MCF 10A (cell line): ENCODE measurements around the gene TRIM63. TPM values are rescaled to one million over a fixed set of nuclear protein-coding genes. Genes with fewer than 3 reads are reported as not detected.

Source experiments
- BruUV-seq: library from RNA; stranded (reverse); fragments of 400-500 nt; replicated peaks from 2 replicates; lab custom pipeline; 2021; lab: Mats Ljungman, UMichigan
- CTCF ChIA-PET: fragments of 300-600 bp; sonication (Branson Sonifier 250); formaldehyde crosslinking; extraction: SDS; loops from one replicate; lab custom pipeline; 2021; ENCODE audit warnings: antibody characterized with exemption, inconsistent platforms; lab: Yijun Ruan, JAX
- POLR2A ChIA-PET: fragments of 300-600, 350-650 bp; sonication (Branson Sonifier 250); formaldehyde crosslinking; extraction: SDS; loops from one replicate; lab custom pipeline; 2020; ENCODE audit warnings: antibody characterized with exemption, inconsistent platforms; lab: Yijun Ruan, JAX
- DNase-seq: peaks from one replicate; pipeline ENCODE4 v3.0.0-alpha.2; 2018; ENCODE audit not compliant: unreplicated experiment
- H3K27ac Mint-ChIP-seq: one replicate; pipeline ENCODE4 v1.8.0; 2022; ENCODE audit warnings: mild to moderate bottlenecking, low read depth, mixed read lengths; ENCODE audit not compliant: unreplicated experiment
- H3K27me3 Mint-ChIP-seq: one replicate; pipeline ENCODE4 v1.8.0; 2022; ENCODE audit warnings: mixed read lengths; ENCODE audit not compliant: insufficient read depth, unreplicated experiment
- H3K36me3 Mint-ChIP-seq: one replicate; pipeline ENCODE4 v1.8.0; 2022; ENCODE audit warnings: mild to moderate bottlenecking, moderate library complexity, mixed read lengths; ENCODE audit not compliant: insufficient read depth, unreplicated experiment
- H3K4me1 Mint-ChIP-seq: one replicate; pipeline ENCODE4 v1.8.0; 2022; ENCODE audit warnings: mixed read lengths; ENCODE audit not compliant: insufficient read depth, unreplicated experiment
- H3K4me3 Mint-ChIP-seq: one replicate; pipeline ENCODE4 v1.8.0; 2022; ENCODE audit warnings: mild to moderate bottlenecking, moderate library complexity, mixed read lengths; ENCODE audit not compliant: unreplicated experiment
- H3K9me3 Mint-ChIP-seq: one replicate; pipeline ENCODE4 v1.8.0; 2022; ENCODE audit warnings: mixed read lengths; ENCODE audit not compliant: unreplicated experiment
- intact Hi-C: fragments of 100-400 bp; cut with micrococcal nuclease; formaldehyde crosslinking; loops from 2 replicates; pipeline ENCODE4 v1.14.1; 2022
- total RNA-seq: library from RNA; stranded (reverse); gene quantifications from 2 replicates; pipeline ENCODE4 v1.2.3, GENCODE V29; 2022
- TF ChIP-seq, protein P1 (sequence below): fragments of 200-600 bp; IDR thresholded peaks from one replicate; pipeline ENCODE4 v1.8.0; 2022; ENCODE audit warnings: antibody characterized with exemption, mild to moderate bottlenecking; ENCODE audit not compliant: unreplicated experiment

Gene TRIM63
- total RNA-seq, 1 experiment from 2014 or later, result not detected

DNA sequence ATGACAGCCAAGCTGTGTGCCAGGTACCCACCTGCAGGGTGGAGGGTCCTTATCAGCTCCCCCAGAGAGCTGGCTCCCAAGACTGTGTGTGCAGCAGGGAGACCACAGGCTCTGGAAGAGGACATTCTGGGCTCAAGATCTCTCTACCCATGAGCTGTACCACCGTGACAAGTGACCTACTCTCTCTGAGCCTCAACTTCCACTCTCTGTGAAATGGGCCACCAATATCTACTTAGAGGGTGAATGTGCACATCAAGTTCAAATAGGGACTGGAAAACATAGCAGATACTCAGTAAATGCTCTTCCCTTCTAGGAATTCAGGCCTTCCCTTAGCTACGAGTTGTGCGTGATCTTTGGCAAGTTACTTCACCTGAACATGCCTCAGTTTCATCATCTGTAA, 23.0 kb downstream of the TRIM63 start:
- H3K9me3 Mint-ChIP-seq, result no peaks in the 10 kb centered on the region
- H3K27me3 Mint-ChIP-seq, result peaks cover 36% of the 10 kb centered on the region
- TF ChIP-seq, protein P1, sequence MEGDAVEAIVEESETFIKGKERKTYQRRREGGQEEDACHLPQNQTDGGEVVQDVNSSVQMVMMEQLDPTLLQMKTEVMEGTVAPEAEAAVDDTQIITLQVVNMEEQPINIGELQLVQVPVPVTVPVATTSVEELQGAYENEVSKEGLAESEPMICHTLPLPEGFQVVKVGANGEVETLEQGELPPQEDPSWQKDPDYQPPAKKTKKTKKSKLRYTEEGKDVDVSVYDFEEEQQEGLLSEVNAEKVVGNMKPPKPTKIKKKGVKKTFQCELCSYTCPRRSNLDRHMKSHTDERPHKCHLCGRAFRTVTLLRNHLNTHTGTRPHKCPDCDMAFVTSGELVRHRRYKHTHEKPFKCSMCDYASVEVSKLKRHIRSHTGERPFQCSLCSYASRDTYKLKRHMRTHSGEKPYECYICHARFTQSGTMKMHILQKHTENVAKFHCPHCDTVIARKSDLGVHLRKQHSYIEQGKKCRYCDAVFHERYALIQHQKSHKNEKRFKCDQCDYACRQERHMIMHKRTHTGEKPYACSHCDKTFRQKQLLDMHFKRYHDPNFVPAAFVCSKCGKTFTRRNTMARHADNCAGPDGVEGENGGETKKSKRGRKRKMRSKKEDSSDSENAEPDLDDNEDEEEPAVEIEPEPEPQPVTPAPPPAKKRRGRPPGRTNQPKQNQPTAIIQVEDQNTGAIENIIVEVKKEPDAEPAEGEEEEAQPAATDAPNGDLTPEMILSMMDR, result no peak
- no peaks in the 10 kb centered on the region for H3K36me3 Mint-ChIP-seq
- H3K4me3 Mint-ChIP-seq, result no peak overlapping the region
- intact Hi-C loops, result no loop called here
- no peaks in the 10 kb centered on the region for H3K4me1 Mint-ChIP-seq
- no peak overlapping the region for H3K27ac Mint-ChIP-seq
- no peak for DNase-seq
- ChIA-PET CTCF (interaction anchor here (0.9 to 1.0 kb wide), 2 partner anchors 59 to 373 kb away, joined by 3 read pairs; no protein-coding TSS in a partner anchor), POLR2A (interaction anchor here (0.6 kb wide), 1 partner anchor 181 kb away, joined by 3 read pairs; no protein-coding TSS in a partner anchor)
- BruUV-seq, result no TSS peak

DNA sequence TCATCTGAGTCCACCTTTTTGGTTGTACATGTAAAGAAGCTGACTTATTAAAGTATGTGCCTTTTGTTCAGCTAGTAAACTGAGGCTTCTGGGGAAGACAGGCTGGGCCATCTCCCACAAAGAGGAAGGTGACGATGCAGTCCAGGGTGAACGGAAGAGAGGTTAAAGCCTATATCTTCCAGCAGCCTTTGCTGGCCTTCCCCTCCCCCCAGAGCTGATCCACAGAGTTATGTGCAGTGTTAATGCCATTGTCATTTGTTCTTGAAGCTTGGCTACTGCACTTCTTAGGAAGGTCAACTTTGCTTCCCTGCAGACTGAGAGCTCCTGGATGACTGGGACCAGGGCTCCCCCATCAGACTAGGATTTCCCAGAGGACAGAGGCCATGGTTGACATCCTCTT, 23.7 kb downstream of the TRIM63 start:
- no peak overlapping the region for H3K27ac Mint-ChIP-seq
- TF ChIP-seq, protein P1, result no peak
- no peak overlapping the region for H3K4me3 Mint-ChIP-seq
- intact Hi-C loops, result no loop called here
- peaks cover 31% of the 10 kb centered on the region for H3K27me3 Mint-ChIP-seq
- no TSS peak for BruUV-seq
- no peak for DNase-seq
- CTCF ChIA-PET, result interaction anchor here (0.6 to 1.0 kb wide), 3 partner anchors 9 to 374 kb away, joined by 3 to 4 read pairs (median 3); no protein-coding TSS in a partner anchor
- H3K9me3 Mint-ChIP-seq, result no peaks in the 10 kb centered on the region
- no peaks in the 10 kb centered on the region for H3K4me1 Mint-ChIP-seq
- no peaks in the 10 kb centered on the region for H3K36me3 Mint-ChIP-seq
- POLR2A ChIA-PET, result interaction anchor here (0.6 kb wide), 3 partner anchors 180 to 286 kb away, joined by 3 read pairs; no protein-coding TSS in a partner anchor

DNA sequence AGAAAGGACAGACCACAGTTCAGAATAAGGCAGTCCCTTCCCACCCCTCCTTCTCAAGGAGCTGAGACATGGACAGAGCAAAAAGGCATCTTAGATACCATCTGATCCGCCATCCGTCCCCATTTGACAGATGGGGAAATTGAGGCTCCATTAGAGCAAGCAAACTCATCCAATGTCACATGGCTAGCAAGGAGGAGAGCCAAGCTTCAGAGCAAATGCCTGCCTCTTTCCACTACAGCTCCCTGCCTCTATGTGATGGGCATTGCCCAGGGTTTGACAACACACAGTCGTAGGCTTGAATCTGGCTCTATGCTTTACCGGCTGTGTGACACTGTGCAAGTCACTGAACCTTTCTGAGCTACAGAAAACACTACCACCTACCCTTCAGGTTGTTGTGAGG, 25.5 kb downstream of the TRIM63 start:
- Mint-ChIP-seq H3K9me3 (no peaks in the 10 kb centered on the region), H3K4me3 (no peak overlapping the region), H3K27me3 (peaks cover 20% of the 10 kb centered on the region), H3K4me1 (no peaks in the 10 kb centered on the region), H3K36me3 (no peaks in the 10 kb centered on the region), H3K27ac (no peak overlapping the region)
- TF ChIP-seq, protein P1, result no peak
- intact Hi-C loops, result no loop called here
- no TSS peak for BruUV-seq
- POLR2A ChIA-PET, result no interaction called here
- no peak for DNase-seq
- CTCF ChIA-PET, result interaction anchor here (0.6 to 1.5 kb wide), 4 partner anchors 63 to 688 kb away, joined by 3 to 4 read pairs (median 3); no protein-coding TSS in a partner anchor

DNA sequence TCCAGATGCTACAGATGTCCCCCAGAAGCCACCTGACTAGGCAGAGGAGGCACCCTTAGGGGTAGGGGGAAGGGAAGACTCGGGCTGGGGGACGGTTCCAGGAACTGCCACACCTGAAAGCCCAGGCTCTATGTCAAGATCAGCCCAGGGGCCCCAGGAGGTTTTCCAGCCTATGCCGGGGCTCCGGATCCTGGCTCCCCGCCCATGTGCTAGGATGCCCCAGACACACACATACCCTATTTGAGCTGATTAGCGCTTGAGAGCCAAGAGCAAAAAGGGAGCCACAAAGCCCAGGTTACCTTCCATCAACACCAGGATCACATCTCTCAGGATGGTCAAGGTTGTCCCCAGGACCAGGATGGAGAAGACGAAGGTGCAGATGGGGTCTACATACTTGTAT, 26.0 kb downstream of the TRIM63 start:
- peaks cover 4% of the 10 kb centered on the region for H3K4me1 Mint-ChIP-seq
- no peaks in the 10 kb centered on the region for H3K9me3 Mint-ChIP-seq
- H3K36me3 Mint-ChIP-seq, result no peaks in the 10 kb centered on the region
- H3K4me3 Mint-ChIP-seq, result no peak overlapping the region
- BruUV-seq, result no TSS peak
- ChIA-PET POLR2A (interaction anchor here (0.5 to 0.6 kb wide), 2 partner anchors 37 to 122 kb away, joined by 3 read pairs; no protein-coding TSS in a partner anchor), CTCF (interaction anchor here (0.6 to 1.7 kb wide), 6 partner anchors 64 to 842 kb away, joined by 3 to 7 read pairs (median 4); no protein-coding TSS in a partner anchor)
- TF ChIP-seq, protein P1, result no peak
- peaks cover 14% of the 10 kb centered on the region for H3K27me3 Mint-ChIP-seq
- no peak for DNase-seq
- H3K27ac Mint-ChIP-seq, result no peak overlapping the region
- intact Hi-C loops, result no loop called here
